HepG2 (cell line): Measurements from ENCODE around the gene AHR. TPM values are rescaled to one million over a fixed set of nuclear protein-coding genes. Genes with fewer than 3 reads are reported as not detected.

ENCODE experiments used
- ATAC-seq: fragments of 200-7000 bp; cut with Tn5 transposase; 3 replicates; pipeline ENCODE4 v1.9.1; 2020; ENCODE audit warnings: mild to moderate bottlenecking, moderate library complexity
- BruUV-seq: library from RNA; stranded (reverse); fragments of 400-500 nt; replicated peaks from 2 replicates; lab custom pipeline; 2021; lab: Mats Ljungman, UMichigan
- CTCF ChIA-PET: fragments of 300-600 bp; formaldehyde crosslinking; extraction: SDS; loops from one replicate; lab custom pipeline; 2021; ENCODE audit warnings: low total read pairs, inconsistent platforms, low intra/inter-chr PET ratio; lab: Yijun Ruan, JAX
- POLR2A ChIA-PET: fragments of 350-600 bp; sonication (Branson Sonifier 250); formaldehyde crosslinking; loops from one replicate; lab custom pipeline; 2020; ENCODE audit warnings: antibody characterized with exemption, inconsistent platforms; lab: Yijun Ruan, JAX
- DNase-seq: peaks from one replicate; pipeline ENCODE4 v3.0.0-alpha.2; 2015; ENCODE audit warnings: low spot score
- FAIRE-seq: peaks from 3 replicates; lab custom pipeline; 2011; peaks lifted over from hg19 to GRCh38; lab: Jason Lieb, UNC
- H2AFZ ChIP-seq: one replicate; pipeline ENCODE4 v1.6.1; 2011; ENCODE audit warnings: low read length, inconsistent platforms
- H3K27ac ChIP-seq: fragments of 300-600 bp; 3 replicates; pipeline ENCODE4 v1.8.0; 2011; ENCODE audit warnings: mixed run types, mild to moderate bottlenecking, mixed read lengths, low read length, inconsistent platforms; ENCODE audit not compliant: insufficient read depth; ENCODE audit errors: extremely low read length
- H3K27me3 ChIP-seq, 2 experiments: fragments of 200-600 bp in 1 of 2; 2 replicates in 1 of 2; 3 replicates in 1 of 2; pipeline versions ENCODE4 v1.6.0 to v1.8.0; 2011; ENCODE audit warnings: low read length in 2 of 2, mild to moderate bottlenecking in 2 of 2, moderate library complexity in 2 of 2, inconsistent platforms in 1 of 2; ENCODE audit not compliant: insufficient read depth in 2 of 2, control insufficient read depth in 1 of 2
- H3K36me3 ChIP-seq, 2 experiments: fragments of 200-600 bp in 1 of 2; replicated peaks in 1 of 2; 2 replicates in 1 of 2; 3 replicates in 1 of 2; pipeline versions ENCODE4 v1.5.1 to v1.8.0; 2011; ENCODE audit warnings: low read length in 2 of 2, inconsistent platforms in 1 of 2; ENCODE audit not compliant: insufficient read depth in 2 of 2, control insufficient read depth in 1 of 2
- H3K4me1 ChIP-seq: 2 replicates; pipeline ENCODE4 v1.5.1; 2012; ENCODE audit warnings: low read length, inconsistent platforms; ENCODE audit not compliant: insufficient read depth
- H3K4me2 ChIP-seq: 2 replicates; pipeline ENCODE4 v1.6.0; 2011; ENCODE audit warnings: low read depth, low read length, inconsistent platforms
- H3K4me3 ChIP-seq, 3 experiments: fragments of 200-600 bp in 1 of 3; sonication (generic), shearing (Covaris generic) in 1 of 3; replicated peaks in 1 of 3; 2 replicates each; pipeline ENCODE4 v1.5.1; 2011 to 2016; ENCODE audit warnings: low read length in 3 of 3, inconsistent platforms in 2 of 3, low read depth in 2 of 3, mild to moderate bottlenecking in 2 of 3, control low read depth in 1 of 3, mixed read lengths in 1 of 3; ENCODE audit not compliant: insufficient read depth in 1 of 3
- H3K79me2 ChIP-seq: one replicate; pipeline ENCODE4 v1.6.1; 2011; ENCODE audit warnings: low read length, inconsistent platforms; ENCODE audit not compliant: insufficient read depth
- H3K9ac ChIP-seq: 2 replicates; pipeline ENCODE4 v1.6.0; 2011; ENCODE audit warnings: mild to moderate bottlenecking, low read depth, low read length, inconsistent platforms; ENCODE audit not compliant: insufficient read depth
- H3K9me3 ChIP-seq: 2 replicates; pipeline ENCODE4 v1.5.1; 2012; ENCODE audit warnings: mild to moderate bottlenecking, low read length
- H4K20me1 ChIP-seq: 2 replicates; pipeline ENCODE4 v1.6.0; 2011; ENCODE audit warnings: inconsistent platforms, mild to moderate bottlenecking, low read length, moderate library complexity; ENCODE audit not compliant: insufficient read depth
- HDAC6 ChIP-seq: fragments of 200-600 bp; sonication (generic); IDR thresholded peaks from 2 replicates; pipeline ENCODE4 v1.7.0; 2017; ENCODE audit warnings: mild to moderate bottlenecking, antibody characterized with exemption, low read length, low read depth
- NR2F1 ChIP-seq, 2 experiments: fragments of 450-650 bp in 1 of 2; formaldehyde crosslinking in 1 of 2; IDR thresholded peaks; 2 replicates each; pipeline versions ENCODE4 v1.5.0 to v1.6.1; 2016 to 2020; ENCODE audit warnings: mild to moderate bottlenecking in 1 of 2, missing compliant biosample characterization in 1 of 2, missing genetic modification reagents in 1 of 2, moderate library complexity in 1 of 2
- RBFOX2 ChIP-seq: fragments of 200-400 bp; formaldehyde crosslinking; IDR thresholded peaks from 2 replicates; pipeline ENCODE4 v1.6.1; 2017; ENCODE audit warnings: low read depth, mild to moderate bottlenecking, low read length
- STAG1 ChIP-seq: sonication (generic); formaldehyde crosslinking; IDR thresholded peaks from 2 replicates; pipeline ENCODE4 v1.4.0; 2020; ENCODE audit warnings: missing genetic modification reagents
- ZFP36 ChIP-seq: fragments of 150-350 bp; IDR thresholded peaks from 2 replicates; pipeline ENCODE4 v1.6.1; 2018; ENCODE audit warnings: borderline replicate concordance, low read length, low read depth; ENCODE audit not compliant: partially characterized antibody
- ZNF431 ChIP-seq: sonication (generic); formaldehyde crosslinking; IDR thresholded peaks from 2 replicates; pipeline ENCODE4 v1.9.0; 2022; ENCODE audit warnings: missing genetic modification reagents, low read depth, mild to moderate bottlenecking, borderline replicate concordance
- WGBS: methylation state at CpG from one replicate; pipeline ENCODE4 v1.1.6; 2017; ENCODE audit warnings: low lambda C conversion rate; 5-methylcytosine and 5-hydroxymethylcytosine counted together
- in situ Hi-C: cut with HindIII; loops from 2 replicates; pipeline ENCODE4 v1.10.0; 2017; ENCODE audit warnings: low pct_unique_long_range_greater_than_20kb; ENCODE audit not compliant: extremely low pct_ligation_motif_present
- intact Hi-C: fragments of 100-400 bp; cut with micrococcal nuclease; formaldehyde crosslinking; loops from one replicate; pipeline ENCODE4 v1.10.0; 2022; ENCODE audit not compliant: unreplicated experiment
- polyA plus RNA-seq, 8 experiments: library from polyadenylated mRNA; depleted of rRNA in 3 of 8; stranded (reverse) in 7 of 8; unstranded in 1 of 8; fragments of >200 nt; fragmentation: Illumina TruSeq in 4 of 8; extraction: Trizol in 4 of 8; gene quantifications; 2 replicates each; pipeline versions ENCODE4 v1.2.1 to v1.2.3, GENCODE V29; 2011 to 2016; ENCODE audit warnings: low read depth in 4 of 8, missing spikeins in 1 of 8, mixed read lengths in 1 of 8; ENCODE audit not compliant: insufficient read depth in 1 of 8
- total RNA-seq, 5 experiments: library from RNA; depleted of rRNA; stranded (reverse); fragments of >200 nt; fragmentation: Illumina TruSeq; extraction: Trizol; gene quantifications; 2 replicates each; pipeline ENCODE4 v1.2.3, GENCODE V29; 2016; ENCODE audit warnings: low read depth in 1 of 5
- TF ChIP-seq, protein P1 (sequence below): sonication (generic); formaldehyde crosslinking; IDR thresholded peaks from 2 replicates; pipeline ENCODE4 v1.5.0; 2020; ENCODE audit warnings: mild to moderate bottlenecking, missing genetic modification reagents, moderate library complexity
- TF ChIP-seq, protein P2 (sequence below): IDR thresholded peaks from 2 replicates; pipeline ENCODE4 v1.6.1; 2012; ENCODE audit warnings: low read depth, low read length, improper control_type of control experiment

The AHR gene
- total and polyA plus RNA-seq, 2 of the 13 experiments (the other 11 are each of a cell fraction or from before 2014, with no cell fraction given): 9.0 to 31.3 TPM

DNA sequence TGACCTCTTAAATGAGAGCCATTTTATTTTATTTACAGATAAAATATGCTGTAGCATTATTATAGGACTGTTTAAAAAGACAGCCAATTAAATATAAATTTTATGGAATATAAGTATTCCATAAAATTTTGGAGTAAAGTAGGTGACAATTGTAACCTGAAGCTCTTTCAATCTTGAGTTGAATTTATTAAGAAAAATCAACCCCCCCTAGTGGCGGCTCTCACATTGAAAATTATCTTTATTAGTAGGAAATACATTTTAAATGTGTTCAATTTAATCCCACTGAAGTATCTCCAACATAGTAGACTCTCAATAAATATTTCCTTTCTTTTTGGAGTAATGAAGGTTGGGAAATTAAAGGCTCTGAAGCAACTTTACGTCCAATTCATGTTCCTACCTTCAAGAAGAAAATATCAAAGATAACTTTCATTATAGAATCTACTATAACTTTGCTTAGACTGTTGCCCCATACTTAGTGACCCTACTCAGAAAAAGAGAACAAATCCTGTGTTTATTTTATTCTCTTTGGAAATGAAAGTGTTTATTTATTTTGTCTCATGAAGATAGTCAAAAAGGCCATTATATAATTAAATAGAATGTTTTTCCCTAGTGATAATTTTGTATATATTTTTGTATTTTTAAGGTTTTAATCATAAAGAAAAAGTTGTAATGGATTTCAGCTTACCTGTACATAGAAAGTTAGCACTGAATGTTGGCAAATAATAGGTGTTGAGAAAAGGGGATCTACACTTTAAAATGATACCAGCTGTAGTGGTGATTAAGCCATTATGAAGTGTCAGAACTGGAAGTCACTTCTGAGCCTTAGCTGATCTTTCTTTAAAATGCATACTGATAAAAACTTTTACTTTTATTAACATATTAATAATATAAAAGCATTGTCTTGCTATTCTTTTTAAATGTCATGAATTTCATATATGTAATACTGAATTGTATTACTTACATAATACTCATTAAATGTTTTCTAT, 3.3 kb downstream of the AHR start:
- BruUV-seq: no TSS peak
- Histone ChIP-seq H3K27ac (peak overlapping the region; percentile 36), H3K9ac (peak overlapping the region; percentile 93; the same call in 1 of the 2 replicates), H3K36me3 (no peaks in the 10 kb centered on the region)
- intact Hi-C loops: loop anchor here (1.0 to 10.0 kb wide), 4 partner anchors 64 to 375 kb away; no protein-coding TSS in a partner anchor
- no peak for FAIRE-seq
- POLR2A ChIA-PET: no interaction called here
- peak; percentile 25; the same call in 1 of the 2 replicates for TF ChIP-seq STAG1 (CRISPR knock-in tag)
- no peak for TF ChIP-seq ZNF431 (CRISPR knock-in tag)
- 0 out of 2 replicates have a peak, but pooled peaks have one; percentile 45 for TF ChIP-seq HDAC6
- TF ChIP-seq RBFOX2: peak; percentile 9; the same call in 1 of the 2 replicates
- TF ChIP-seq, protein P1, sequence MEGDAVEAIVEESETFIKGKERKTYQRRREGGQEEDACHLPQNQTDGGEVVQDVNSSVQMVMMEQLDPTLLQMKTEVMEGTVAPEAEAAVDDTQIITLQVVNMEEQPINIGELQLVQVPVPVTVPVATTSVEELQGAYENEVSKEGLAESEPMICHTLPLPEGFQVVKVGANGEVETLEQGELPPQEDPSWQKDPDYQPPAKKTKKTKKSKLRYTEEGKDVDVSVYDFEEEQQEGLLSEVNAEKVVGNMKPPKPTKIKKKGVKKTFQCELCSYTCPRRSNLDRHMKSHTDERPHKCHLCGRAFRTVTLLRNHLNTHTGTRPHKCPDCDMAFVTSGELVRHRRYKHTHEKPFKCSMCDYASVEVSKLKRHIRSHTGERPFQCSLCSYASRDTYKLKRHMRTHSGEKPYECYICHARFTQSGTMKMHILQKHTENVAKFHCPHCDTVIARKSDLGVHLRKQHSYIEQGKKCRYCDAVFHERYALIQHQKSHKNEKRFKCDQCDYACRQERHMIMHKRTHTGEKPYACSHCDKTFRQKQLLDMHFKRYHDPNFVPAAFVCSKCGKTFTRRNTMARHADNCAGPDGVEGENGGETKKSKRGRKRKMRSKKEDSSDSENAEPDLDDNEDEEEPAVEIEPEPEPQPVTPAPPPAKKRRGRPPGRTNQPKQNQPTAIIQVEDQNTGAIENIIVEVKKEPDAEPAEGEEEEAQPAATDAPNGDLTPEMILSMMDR: peak; percentile 38
- no peak for TF ChIP-seq ZFP36
- TF ChIP-seq NR2F1 (CRISPR knock-in tag; IDR thresholded peaks at IDR 0.05): no peak
- TF ChIP-seq, protein P2, sequence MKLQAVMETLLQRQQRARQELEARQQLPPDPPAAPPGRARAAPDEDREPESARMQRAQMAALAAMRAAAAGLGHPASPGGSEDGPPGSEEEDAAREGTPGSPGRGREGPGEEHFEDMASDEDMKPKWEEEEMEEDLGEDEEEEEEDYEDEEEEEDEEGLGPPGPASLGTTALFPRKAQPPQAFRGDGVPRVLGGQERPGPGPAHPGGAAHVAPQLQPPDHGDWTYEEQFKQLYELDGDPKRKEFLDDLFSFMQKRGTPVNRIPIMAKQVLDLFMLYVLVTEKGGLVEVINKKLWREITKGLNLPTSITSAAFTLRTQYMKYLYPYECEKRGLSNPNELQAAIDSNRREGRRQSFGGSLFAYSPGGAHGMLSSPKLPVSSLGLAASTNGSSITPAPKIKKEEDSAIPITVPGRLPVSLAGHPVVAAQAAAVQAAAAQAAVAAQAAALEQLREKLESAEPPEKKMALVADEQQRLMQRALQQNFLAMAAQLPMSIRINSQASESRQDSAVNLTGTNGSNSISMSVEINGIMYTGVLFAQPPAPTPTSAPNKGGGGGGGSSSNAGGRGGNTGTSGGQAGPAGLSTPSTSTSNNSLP: peak; percentile 72; the same call in 1 of the 2 replicates
- TF ChIP-seq, all 625 proteins: peak for 5
- H3K4me2 ChIP-seq: peak overlapping the region; percentile 71
- no peak overlapping the region for H2AFZ ChIP-seq
- CTCF ChIA-PET: interaction anchor here (1.0 to 2.1 kb wide), 3 partner anchors 293 to 376 kb away, joined by 3 to 13 read pairs (median 4); no protein-coding TSS in a partner anchor
- ATAC-seq: no peak
- in situ Hi-C loops: loop anchor here (5.0 kb wide), 1 partner anchor 314 kb away; no protein-coding TSS in a partner anchor
- peaks cover 79% of the 10 kb centered on the region for H3K79me2 ChIP-seq
- peaks cover 0 to 2% of the 10 kb centered on the region in 2 experiments; a peak in 1 of 5 replicates for H3K27me3 ChIP-seq
- peaks cover 74% of the 10 kb centered on the region for H4K20me1 ChIP-seq
- WGBS: 12% methylated on average over 2 of the region's 2 CpGs
- H3K4me1 ChIP-seq: peaks cover 59% of the 10 kb centered on the region
- peak overlapping the region; percentile 78 to 95 (median 82) for H3K4me3 ChIP-seq
- H3K9me3 ChIP-seq: no peaks in the 10 kb centered on the region
- no peak for DNase-seq
